NCI-H226 (cell line): ENCODE measurements around the gene SEL1L.
"Not testable (repeated sequence)": the region's sequence is repeated elsewhere in the genome, so short reads cannot be mapped to it uniquely, and the experiment has no call there.

Experiments
- DNase-seq: peaks from one replicate; pipeline ENCODE4 v3.0.0-alpha.2; 2015

The SEL1L gene

GRCh38 chr14:81446279-81447007, 87.2 kb downstream of the SEL1L start:
- no peak for DNase-seq

GRCh38 chr14:81441626-81442134, 92.0 kb downstream of the SEL1L start:
- DNase-seq: no peak

- no peak for DNase-seq
These were observed 93.6 kb downstream of the SEL1L start for GRCh38 chr14:81440041-81440440.

DNA sequence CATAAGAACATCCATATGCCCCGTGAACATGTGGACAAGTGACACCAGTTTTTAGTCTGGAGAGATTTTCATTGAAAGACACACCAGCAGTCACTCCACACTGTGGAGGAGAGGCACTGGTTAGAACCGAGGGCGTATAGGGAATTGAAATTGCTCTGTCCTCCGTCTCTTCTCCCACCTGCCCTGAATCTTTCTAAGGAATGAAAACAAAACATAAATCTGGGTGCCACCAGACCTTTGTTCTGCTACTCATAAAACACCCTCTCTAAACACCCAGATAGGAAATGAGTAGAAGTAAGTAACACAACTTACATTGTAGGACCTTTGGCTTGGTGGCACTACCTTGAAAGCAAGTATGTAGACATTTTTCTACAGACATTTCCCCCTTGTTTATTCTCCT, 96.4 kb downstream of the SEL1L start:
- DNase-seq: no peak

DNA sequence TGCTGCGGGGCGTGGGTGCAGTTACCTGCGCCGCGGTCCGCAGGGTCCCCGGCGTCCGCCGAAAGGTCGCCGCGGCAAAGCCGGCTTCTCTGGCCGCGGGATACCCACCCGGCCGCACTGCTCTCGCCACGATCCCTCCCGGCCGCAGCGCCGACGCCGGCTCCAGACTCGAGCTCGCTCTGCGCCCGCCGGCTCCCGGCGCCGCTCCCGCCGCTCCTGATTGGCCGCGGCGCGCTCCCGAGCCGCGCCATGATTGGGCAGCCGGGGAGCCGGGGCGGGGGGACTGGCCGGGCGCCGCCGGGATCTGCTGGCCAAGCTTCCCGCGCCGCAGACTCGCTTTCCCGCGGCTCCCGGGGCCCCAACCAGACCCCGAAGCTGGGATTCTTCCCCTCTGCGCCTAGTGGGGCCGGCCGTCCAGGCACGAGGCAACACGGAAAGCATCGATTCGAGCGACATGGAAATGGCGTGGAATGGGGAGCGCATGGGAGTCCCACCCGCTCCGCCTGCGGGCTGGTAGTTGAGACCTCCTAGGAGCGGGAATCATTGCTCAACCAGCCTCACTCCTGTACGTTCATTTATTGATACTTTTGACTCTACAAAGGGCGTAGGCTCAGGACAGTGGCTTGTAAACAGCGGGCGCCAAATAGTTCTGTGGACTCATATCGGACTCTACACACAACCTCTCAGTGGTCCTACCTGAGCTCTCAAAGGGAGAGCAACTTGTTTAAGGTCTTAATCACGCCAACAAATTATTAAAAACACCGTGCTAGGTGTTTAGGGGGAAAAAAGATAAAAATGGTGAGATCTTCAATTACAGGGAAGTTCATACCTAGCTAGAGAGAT, 97.1 kb downstream of the SEL1L start:
- peak; percentile 77 for DNase-seq

DNA sequence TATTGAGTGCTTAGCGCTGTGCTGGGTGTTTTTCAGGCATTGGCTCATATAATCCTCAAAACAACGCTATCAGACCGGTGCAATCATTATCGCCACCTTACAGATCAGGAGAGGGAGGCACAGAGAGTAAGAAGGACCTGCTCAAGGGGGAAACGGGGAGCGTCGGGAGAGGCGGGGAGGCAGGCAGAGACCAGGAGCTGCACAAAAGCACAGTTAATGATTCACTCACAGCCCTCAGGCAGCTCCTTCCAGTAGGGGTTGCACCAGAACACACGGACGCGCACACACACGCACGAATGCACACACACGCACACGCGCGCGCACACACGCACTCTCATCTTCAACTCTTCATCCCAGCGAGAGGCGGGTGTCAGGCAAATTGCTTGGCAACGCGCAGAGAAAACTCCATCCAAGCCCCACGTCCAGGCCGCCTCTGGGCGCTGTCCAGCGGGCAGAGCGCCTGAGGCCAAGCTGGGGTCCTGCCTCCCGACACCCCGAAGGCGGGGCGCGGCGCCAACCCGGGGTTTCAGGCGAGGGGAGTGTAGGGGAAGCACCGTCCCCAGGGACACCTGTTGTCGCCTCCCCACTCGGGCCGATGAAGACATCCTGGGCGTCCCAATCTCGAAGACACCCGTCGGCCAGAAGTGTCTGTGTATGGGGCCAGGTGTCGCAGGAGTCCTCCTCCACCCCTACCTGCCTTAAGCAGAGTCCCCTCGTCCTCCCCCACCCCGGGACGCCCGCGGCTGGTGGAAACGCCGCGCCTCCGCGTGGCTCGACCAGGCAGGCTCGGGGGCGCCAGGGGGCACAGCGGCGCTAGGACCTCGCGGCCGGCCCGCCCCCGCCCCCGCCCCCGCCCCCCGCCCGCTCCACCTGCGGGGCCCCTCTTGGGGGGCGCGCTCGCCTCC, 98.0 kb downstream of the SEL1L start:
- peak; percentile 24 for DNase-seq

DNA sequence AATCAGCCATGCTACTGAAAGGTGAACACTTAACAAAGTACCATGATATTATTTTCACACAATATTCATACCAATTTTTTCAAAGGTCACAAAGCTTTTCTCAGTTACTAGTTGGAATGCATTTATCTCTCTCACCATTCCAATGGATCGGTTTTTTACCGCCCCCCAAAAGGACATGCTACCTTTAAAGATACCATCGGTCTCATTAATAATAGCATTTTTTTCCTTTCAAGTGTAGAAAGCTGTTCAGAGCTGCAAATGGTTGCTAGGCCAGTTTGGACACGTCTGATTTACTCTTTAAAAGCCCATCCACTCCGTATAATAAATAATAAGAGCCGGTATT, 98.6 kb downstream of the SEL1L start:
- no peak for DNase-seq

GRCh38 chr14:81434230-81434629, 99.4 kb downstream of the SEL1L start:
- no peak for DNase-seq

DNA sequence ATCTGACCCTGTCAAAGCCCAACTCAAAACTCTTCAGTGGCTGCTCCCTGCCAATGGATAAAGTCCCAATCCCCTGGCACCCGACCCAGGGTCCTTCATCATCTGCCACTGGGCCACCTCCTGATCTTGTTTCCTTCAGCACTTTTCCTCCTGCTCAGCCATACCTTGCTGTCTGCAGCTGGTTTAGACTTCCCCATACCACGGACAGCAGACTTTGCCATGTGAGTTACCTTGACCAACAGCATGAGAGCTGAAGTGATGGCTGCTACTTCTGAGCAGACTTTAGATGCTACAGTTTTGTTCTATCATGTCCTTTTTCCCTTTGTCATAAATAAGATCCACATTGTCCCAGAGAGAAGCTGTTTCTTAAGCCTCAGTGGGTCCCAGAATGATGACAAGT, 100.3 kb downstream of the SEL1L start:
- DNase-seq: no peak

DNA sequence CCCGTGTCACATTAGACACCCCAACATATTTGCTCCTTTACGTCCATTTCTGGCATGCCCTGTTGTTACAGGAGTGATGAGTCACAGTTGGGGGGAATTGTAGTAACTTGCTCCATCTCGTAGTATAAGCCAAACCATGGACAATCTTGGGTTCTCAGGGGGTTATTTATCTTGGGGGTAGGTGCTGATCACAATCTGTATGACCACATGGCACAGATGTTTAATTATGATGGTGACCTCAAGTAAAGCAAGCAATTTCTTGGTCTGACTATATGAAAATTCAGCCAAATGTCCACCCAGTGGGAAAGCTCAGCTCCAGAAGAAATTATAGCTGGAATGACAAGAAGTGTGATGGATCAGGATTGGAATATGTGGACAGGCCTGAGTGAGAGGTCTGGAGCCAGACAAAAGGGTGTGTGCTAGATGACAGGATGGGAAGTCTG, 101.4 kb downstream of the SEL1L start:
- no peak for DNase-seq

GRCh38 chr14:81430235-81430634, 103.4 kb downstream of the SEL1L start:
- DNase-seq: no peak

GRCh38 chr14:81429749-81430148, 103.9 kb downstream of the SEL1L start:
- DNase-seq: not testable (repeated sequence)

DNA sequence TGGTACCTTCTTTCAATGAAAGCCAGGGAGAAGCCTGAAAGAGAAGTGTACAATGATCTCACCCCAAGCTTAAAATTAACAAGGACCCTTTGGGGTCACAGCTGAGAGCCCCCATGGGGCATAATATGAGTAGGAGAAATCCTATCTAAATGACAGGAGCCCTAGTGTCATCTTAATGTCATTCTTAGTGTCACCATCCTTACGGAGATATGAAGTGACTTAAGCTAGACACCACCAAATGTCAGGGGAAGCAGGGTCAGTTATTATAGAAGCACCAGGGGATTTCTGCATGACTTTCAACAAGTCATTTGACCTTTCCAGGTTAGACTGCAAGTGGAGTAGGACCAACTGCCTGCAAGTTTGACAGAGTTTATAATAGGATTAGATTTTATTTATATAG, 104.6 kb downstream of the SEL1L start:
- no peak for DNase-seq

DNA sequence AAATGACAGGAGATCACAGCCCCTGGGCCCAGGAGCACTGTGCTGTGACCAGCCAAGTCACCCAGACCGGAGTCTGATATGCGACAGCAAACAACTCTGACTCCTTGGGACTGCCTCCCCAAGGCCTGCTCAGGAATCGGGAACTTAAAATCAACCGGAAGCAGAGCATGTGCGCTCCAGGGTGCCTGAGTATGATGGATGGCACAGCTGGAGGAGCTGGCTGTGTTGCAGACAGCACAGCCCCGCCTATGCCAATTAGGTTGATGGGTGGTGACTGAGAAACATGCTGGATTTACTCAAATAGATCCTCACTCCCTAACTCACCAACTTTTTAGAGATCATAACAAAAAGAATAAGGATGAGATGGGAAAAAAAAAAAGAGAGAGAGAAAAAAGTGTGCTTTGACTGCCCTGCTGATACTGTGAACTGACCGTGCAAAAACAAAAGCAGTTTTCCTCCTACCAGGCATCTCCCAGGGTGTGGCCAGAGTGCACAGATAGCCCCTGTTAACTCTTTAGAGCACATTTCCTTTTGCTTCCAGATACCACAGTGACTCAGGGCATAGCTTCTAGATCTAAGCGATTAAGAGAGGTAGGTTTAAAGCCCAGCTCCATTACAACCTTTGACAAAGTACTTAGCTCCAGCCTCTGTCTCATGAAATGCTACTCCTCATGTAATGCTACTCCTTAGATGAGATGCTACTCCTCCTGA, 106.2 kb downstream of the SEL1L start:
- peak; percentile 43 for DNase-seq

- DNase-seq: no peak
These were observed 110.1 kb downstream of the SEL1L start for GRCh38 chr14:81423504-81423903.
